ENCODE data around the gene ARHGDIG.
"Not testable (repeated sequence)": the region's sequence is repeated elsewhere in the genome, so short reads cannot be mapped to it uniquely, and the experiment has no call there.

The ARHGDIG gene

GRCh38 chr16:255183-255582, 25.2 kb upstream of the ARHGDIG start:
- no peaks in the 10 kb centered on the region for H3K4me1 ChIP-seq (ENCODE audit: low read length)
- no peak overlapping the region for H2AFZ ChIP-seq (ENCODE audit: low read length)
- no peak overlapping the region for H3K4me3 ChIP-seq (ENCODE audit: low read length)
- no peak overlapping the region for H3K4me2 ChIP-seq (ENCODE audit: low read depth, low read length)
- no peaks in the 10 kb centered on the region for H4K20me1 ChIP-seq (ENCODE audit: insufficient read depth, low read length)
- TF ChIP-seq CTCF (IDR thresholded peaks at IDR 0.05; ENCODE audit: low read length), result no peak
- no peak for TF ChIP-seq EZH2phosphoT487 (IDR thresholded peaks at IDR 0.05; ENCODE audit: low read length)
- no peak for TF ChIP-seq EZH2 (optimal IDR thresholded peaks at IDR 0.05; ENCODE audit: low read depth, low read length)
- H3K79me2 ChIP-seq (ENCODE audit: low read length), result no peaks in the 10 kb centered on the region
- no peak overlapping the region for H3K27ac ChIP-seq (ENCODE audit: low read length)
- no peaks in the 10 kb centered on the region for H3K27me3 ChIP-seq (replicated peaks; ENCODE audit: insufficient read depth, low read length)
- DNase-seq, result no peak
- H3K9me3 ChIP-seq (replicated peaks; ENCODE audit: insufficient read depth, low read length), result no peaks in the 10 kb centered on the region
- no peaks in the 10 kb centered on the region for H3K9me2 ChIP-seq (replicated peaks; ENCODE audit: insufficient read depth, low read length)
- H3K9ac ChIP-seq (ENCODE audit: low read length), result no peak overlapping the region
- no peaks in the 10 kb centered on the region for H3F3A ChIP-seq (ENCODE audit: insufficient read depth, low read length)
- H3K36me3 ChIP-seq (replicated peaks; ENCODE audit: insufficient read depth, low read length), result no peaks in the 10 kb centered on the region

- H4K20me1 ChIP-seq (ENCODE audit: insufficient read depth, low read length); H2AFZ ChIP-seq (ENCODE audit: low read length); H3K79me2 ChIP-seq (ENCODE audit: low read length); H3K36me3 ChIP-seq (replicated peaks; ENCODE audit: insufficient read depth, low read length); H3K4me2 ChIP-seq (ENCODE audit: low read depth, low read length); H3K9me3 ChIP-seq (replicated peaks; ENCODE audit: insufficient read depth, low read length); H3K4me3 ChIP-seq (ENCODE audit: low read length); DNase-seq; H3K27me3 ChIP-seq (replicated peaks; ENCODE audit: insufficient read depth, low read length); H3K9me2 ChIP-seq (replicated peaks; ENCODE audit: insufficient read depth, low read length); H3K27ac ChIP-seq (ENCODE audit: low read length); H3K9ac ChIP-seq (ENCODE audit: low read length); H3F3A ChIP-seq (ENCODE audit: insufficient read depth, low read length); H3K4me1 ChIP-seq (ENCODE audit: low read length): not testable (repeated sequence)
Observed at GRCh38 chr16:258091-258490, 22.3 kb upstream of the ARHGDIG start.

- TF ChIP-seq CTCF (IDR thresholded peaks at IDR 0.05; ENCODE audit: low read length) (no peak), EZH2phosphoT487 (IDR thresholded peaks at IDR 0.05; ENCODE audit: low read length) (no peak), EZH2 (optimal IDR thresholded peaks at IDR 0.05; ENCODE audit: low read depth, low read length) (no peak)
- Histone ChIP-seq H3K9me2 (replicated peaks; ENCODE audit: insufficient read depth, low read length) (no peaks in the 10 kb centered on the region), H2AFZ (ENCODE audit: low read length) (no peak overlapping the region), H3F3A (ENCODE audit: insufficient read depth, low read length) (no peaks in the 10 kb centered on the region), H3K9ac (ENCODE audit: low read length) (no peak overlapping the region), H3K4me3 (ENCODE audit: low read length) (no peak overlapping the region), H3K36me3 (replicated peaks; ENCODE audit: insufficient read depth, low read length) (no peaks in the 10 kb centered on the region), H3K4me1 (ENCODE audit: low read length) (no peaks in the 10 kb centered on the region), H3K27ac (ENCODE audit: low read length) (no peak overlapping the region), H3K27me3 (replicated peaks; ENCODE audit: insufficient read depth, low read length) (no peaks in the 10 kb centered on the region), H4K20me1 (ENCODE audit: insufficient read depth, low read length) (no peaks in the 10 kb centered on the region), H3K4me2 (ENCODE audit: low read depth, low read length) (no peak overlapping the region), H3K9me3 (replicated peaks; ENCODE audit: insufficient read depth, low read length) (no peaks in the 10 kb centered on the region), H3K79me2 (ENCODE audit: low read length) (no peaks in the 10 kb centered on the region)
- no peak for DNase-seq
Observed at GRCh38 chr16:259226-259625, 21.2 kb upstream of the ARHGDIG start.

DNA sequence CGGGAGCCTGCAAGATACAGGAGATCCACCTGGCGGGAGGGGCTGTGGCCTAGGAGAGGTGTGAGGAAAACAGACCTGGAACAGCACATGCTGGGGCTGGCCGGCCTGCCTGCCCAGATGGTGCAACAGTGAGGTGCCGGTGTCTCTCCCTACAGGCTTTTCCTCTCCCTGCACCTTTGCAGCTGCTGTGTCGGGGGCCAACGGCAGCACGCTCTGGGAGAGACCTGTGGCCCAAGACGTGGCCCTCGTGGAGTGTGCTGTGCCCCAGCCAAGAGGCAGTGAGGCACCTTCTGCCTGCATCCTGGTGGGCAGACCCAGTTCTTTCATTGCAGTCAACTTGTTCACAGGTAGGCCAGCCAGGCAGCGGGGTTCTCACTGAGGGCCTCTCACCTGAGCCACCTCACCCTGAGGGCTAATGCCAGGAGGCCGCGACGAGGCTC, 20.6 kb upstream of the ARHGDIG start:
- no peaks in the 10 kb centered on the region for H3K27me3 ChIP-seq (replicated peaks; ENCODE audit: insufficient read depth, low read length)
- no peaks in the 10 kb centered on the region for H3K79me2 ChIP-seq (ENCODE audit: low read length)
- H3K27ac ChIP-seq (ENCODE audit: low read length), result no peak overlapping the region
- H2AFZ ChIP-seq (ENCODE audit: low read length), result no peak overlapping the region
- TF ChIP-seq EZH2phosphoT487 (IDR thresholded peaks at IDR 0.05; ENCODE audit: low read length), result no peak
- TF ChIP-seq CTCF (IDR thresholded peaks at IDR 0.05; ENCODE audit: low read length), result no peak
- no peak for TF ChIP-seq EZH2 (optimal IDR thresholded peaks at IDR 0.05; ENCODE audit: low read depth, low read length)
- H4K20me1 ChIP-seq (ENCODE audit: insufficient read depth, low read length), result no peaks in the 10 kb centered on the region
- no peak overlapping the region for H3K9ac ChIP-seq (ENCODE audit: low read length)
- no peaks in the 10 kb centered on the region for H3K36me3 ChIP-seq (replicated peaks; ENCODE audit: insufficient read depth, low read length)
- H3K4me1 ChIP-seq (ENCODE audit: low read length), result no peaks in the 10 kb centered on the region
- no peak for DNase-seq
- no peak overlapping the region for H3K4me3 ChIP-seq (ENCODE audit: low read length)
- H3F3A ChIP-seq (ENCODE audit: insufficient read depth, low read length), result no peaks in the 10 kb centered on the region
- no peaks in the 10 kb centered on the region for H3K9me3 ChIP-seq (replicated peaks; ENCODE audit: insufficient read depth, low read length)
- H3K9me2 ChIP-seq (replicated peaks; ENCODE audit: insufficient read depth, low read length), result no peaks in the 10 kb centered on the region
- no peak overlapping the region for H3K4me2 ChIP-seq (ENCODE audit: low read depth, low read length)

All from MM.1S (cell line).